ENCODE results near the gene PRR14L. TPM values are rescaled to one million over a fixed set of nuclear protein-coding genes. Genes with fewer than 3 reads are reported as not detected.

Gene PRR14L
- total RNA-seq, result 32.8 and 35.3 TPM in 2 replicates

GRCh38 chr22:31749636-31750364, at the start of gene PRR14L:
Gene PRR14L (minus strand): TSS chr22:31750132. CDS start chr22:31738860, 11,272 bp downstream.

GRCh38 chr22:31753634-31754501, 3.9 kb upstream of the PRR14L start, which contains the start of gene DEPDC5:
Gene DEPDC5 (plus strand): TSS chr22:31754019. CDS start chr22:31754922, 903 bp downstream.

GRCh38 chr22:31661851-31662667, 87.9 kb downstream of the PRR14L start, which contains the start of gene PISD:
Gene PISD (minus strand): TSS chr22:31662215. CDS start chr22:31662208, 7 bp downstream.

Small RNA genes lying within 50 kb of the gene (small RNA-seq; reads per million reads assigned to genes)
- gene RN7SL20P, result not detected

Other genes starting within 250 kb of the PRR14L start
- 41.7 and 55.2 TPM in 2 replicates for gene PISD, start 87.9 kb downstream of the PRR14L start, total RNA-seq
- gene DEPDC5, start 3.9 kb upstream of the PRR14L start, total RNA-seq, result 14.0 and 17.2 TPM in 2 replicates
- 136 and 173 TPM in 2 replicates for gene YWHAH, start 194.4 kb upstream of the PRR14L start, total RNA-seq